Measurements from ENCODE around the gene ST3GAL4.

GRCh38 chr11:126387857-126388256, 32.4 kb downstream of the ST3GAL4 start:
- no peak for TF ChIP-seq EP300 (IDR thresholded peaks at IDR 0.05; ENCODE audit: borderline replicate concordance)
- TF ChIP-seq YY1 (IDR thresholded peaks at IDR 0.05; ENCODE audit: low read depth) = no peak
- no peak for TF ChIP-seq CEBPB (IDR thresholded peaks at IDR 0.05)
- no peak for TF ChIP-seq TAF1 (IDR thresholded peaks at IDR 0.05; ENCODE audit: low read depth)
- no peak for TF ChIP-seq TEAD4 (IDR thresholded peaks at IDR 0.05)
- TF ChIP-seq NFIC (IDR thresholded peaks at IDR 0.05) = 0 out of 2 replicates have a peak, but pooled peaks have one; percentile 20
- TF ChIP-seq RAD21 (IDR thresholded peaks at IDR 0.05; ENCODE audit: low read depth) = no peak
- no peak for TF ChIP-seq USF1 (IDR thresholded peaks at IDR 0.05)
- TF ChIP-seq EGR1 (IDR thresholded peaks at IDR 0.05) = no peak

Data from Ishikawa (cell line).